Measurements from ENCODE around the gene GLRX3. TPM values are rescaled to one million over a fixed set of nuclear protein-coding genes. Genes with fewer than 3 reads are reported as not detected.

Gene GLRX3
- total RNA-seq, 1 donor from 2014 or later = 109 TPM

GRCh38 chr10:130137659-130138478, 1.7 kb downstream of the GLRX3 start:
- no peak for ATAC-seq

GRCh38 chr10:130138479-130138866, 2.3 kb downstream of the GLRX3 start:
- peak; percentile 93 for ATAC-seq

- ATAC-seq = no peak
Measured at GRCh38 chr10:130140425-130140824, 4.2 kb downstream of the GLRX3 start.

GRCh38 chr10:130141038-130141437, 4.8 kb downstream of the GLRX3 start:
- ATAC-seq = no peak

GRCh38 chr10:130141460-130141859, 5.3 kb downstream of the GLRX3 start:
- ATAC-seq = no peak

- no peak for ATAC-seq
Measured at GRCh38 chr10:130141878-130142277, 5.7 kb downstream of the GLRX3 start.

- ATAC-seq = no peak
Measured at GRCh38 chr10:130146042-130146441, 9.9 kb downstream of the GLRX3 start.

GRCh38 chr10:130159192-130159794, 23.1 kb downstream of the GLRX3 start:
- ATAC-seq = no peak

- ATAC-seq = no peak
Measured at GRCh38 chr10:130160775-130161174, 24.6 kb downstream of the GLRX3 start.

- no peak for ATAC-seq
Measured at GRCh38 chr10:130161331-130161730, 25.1 kb downstream of the GLRX3 start.

- ATAC-seq = no peak
Measured at GRCh38 chr10:130167193-130167592, 31.0 kb downstream of the GLRX3 start.

- no peak for ATAC-seq
Measured at GRCh38 chr10:130167707-130168106, 31.5 kb downstream of the GLRX3 start.

GRCh38 chr10:130169136-130169859, 33.1 kb downstream of the GLRX3 start:
- ATAC-seq = no peak

GRCh38 chr10:130171196-130171595, 35.0 kb downstream of the GLRX3 start:
- no peak for ATAC-seq

- ATAC-seq = no peak
Measured at GRCh38 chr10:130174328-130174727, 38.1 kb downstream of the GLRX3 start.

GRCh38 chr10:130175074-130175473, 38.9 kb downstream of the GLRX3 start:
- no peak for ATAC-seq

- ATAC-seq = no peak
Measured at GRCh38 chr10:130177250-130177649, 41.1 kb downstream of the GLRX3 start.

- peak; percentile 60 for ATAC-seq
Measured at GRCh38 chr10:130179640-130180039, 43.4 kb downstream of the GLRX3 start.

GRCh38 chr10:130180416-130180815, 44.2 kb downstream of the GLRX3 start:
- no peak for ATAC-seq

GRCh38 chr10:130181858-130182257, 45.7 kb downstream of the GLRX3 start:
- ATAC-seq = no peak

- no peak for ATAC-seq
Measured at GRCh38 chr10:130185591-130185990, 49.4 kb downstream of the GLRX3 start.

- no peak for ATAC-seq
Measured at GRCh38 chr10:130188195-130189175, 52.3 kb downstream of the GLRX3 start.

All from esophagus mucosa (tissue), 1 donor.